Measurements from ENCODE around the gene WFDC1. TPM values are rescaled to one million over a fixed set of nuclear protein-coding genes. Genes with fewer than 3 reads are reported as not detected.

WFDC1 gene
- total RNA-seq, 2 experiments from 2014 or later = not detected

GRCh38 chr16:84295203-84295860 is 654 bp downstream of the WFDC1 start:
- CTCF ChIA-PET = no interaction called here
- DNase-seq = no peak
- Mint-ChIP-seq H3K36me3 (ENCODE audit: low read depth) (no peaks in the 10 kb centered on the region), H3K4me3 (no peak overlapping the region), H3K4me1 (no peaks in the 10 kb centered on the region), H3K9me3 (no peaks in the 10 kb centered on the region), H3K27ac (no peak overlapping the region), H3K27me3 (peaks cover 40% of the 10 kb centered on the region)
- POLR2A ChIA-PET = no interaction called here

GRCh38 chr16:84298376-84298899 is 3.8 kb downstream of the WFDC1 start:
- ChIA-PET POLR2A (no interaction called here), CTCF (no interaction called here)
- Mint-ChIP-seq H3K9me3 (no peaks in the 10 kb centered on the region), H3K4me3 (no peak overlapping the region), H3K4me1 (no peaks in the 10 kb centered on the region), H3K27me3 (peaks cover 32% of the 10 kb centered on the region), H3K27ac (no peak overlapping the region), H3K36me3 (ENCODE audit: low read depth) (no peaks in the 10 kb centered on the region)
- DNase-seq = no peak

GRCh38 chr16:84299734-84300440 is 5.2 kb downstream of the WFDC1 start:
- CTCF ChIA-PET = interaction anchor here (0.6 kb wide), 1 partner anchor 498 kb away, joined by 3 read pairs; no protein-coding TSS in a partner anchor

DNA sequence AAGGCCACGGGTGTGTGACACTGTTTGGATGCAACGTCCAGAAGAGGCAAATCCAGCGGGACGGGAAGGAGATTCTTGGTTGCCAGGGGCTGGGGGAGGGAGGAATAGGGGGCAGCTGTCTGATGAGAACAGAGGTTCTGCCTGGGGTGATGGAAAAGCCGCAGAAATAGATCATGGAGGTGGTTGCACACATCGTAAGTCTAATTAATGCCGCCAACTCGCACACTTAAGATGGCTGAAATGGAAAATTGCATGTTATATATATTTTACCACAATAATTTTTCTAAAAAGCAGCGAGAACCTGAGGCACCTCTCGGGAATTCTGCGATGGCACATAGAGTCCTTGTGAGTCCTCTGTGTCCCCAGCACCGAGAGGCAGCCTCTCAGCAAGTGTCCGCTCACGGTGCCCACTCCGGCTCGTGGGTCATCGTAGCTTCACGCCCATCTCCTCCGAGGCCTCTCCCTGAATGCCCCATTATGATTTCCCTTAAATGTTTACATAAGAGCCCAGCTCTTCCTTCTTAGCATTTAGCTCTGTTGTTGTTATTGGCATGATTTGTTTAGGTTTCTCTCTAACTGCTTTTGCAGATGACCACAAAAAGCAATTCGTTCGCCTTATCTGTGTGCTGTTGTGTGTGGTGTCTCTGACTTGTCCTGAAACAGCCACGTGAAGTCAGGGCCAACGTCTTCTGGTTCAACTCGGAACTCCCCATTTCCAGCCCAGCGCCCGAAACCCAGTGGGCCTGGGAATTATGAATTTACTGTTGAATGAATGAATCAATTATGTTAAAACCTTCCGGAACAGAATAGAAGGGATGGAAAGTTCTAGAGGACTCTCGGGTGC is 7.7 kb downstream of the WFDC1 start:
- no peak for DNase-seq
- no peaks in the 10 kb centered on the region for H3K36me3 Mint-ChIP-seq (ENCODE audit: low read depth)
- CTCF ChIA-PET = no interaction called here
- no peak overlapping the region for H3K27ac Mint-ChIP-seq
- POLR2A ChIA-PET = no interaction called here
- H3K4me3 Mint-ChIP-seq = no peak overlapping the region
- H3K4me1 Mint-ChIP-seq = no peaks in the 10 kb centered on the region
- H3K27me3 Mint-ChIP-seq = no peaks in the 10 kb centered on the region
- no peaks in the 10 kb centered on the region for H3K9me3 Mint-ChIP-seq

More at GRCh38 chr16:84299734-84300440, 5.2 kb downstream of the WFDC1 start:
- Mint-ChIP-seq H3K4me3 (no peak overlapping the region), H3K9me3 (no peaks in the 10 kb centered on the region), H3K27me3 (peaks cover 18% of the 10 kb centered on the region), H3K36me3 (ENCODE audit: low read depth) (no peaks in the 10 kb centered on the region), H3K27ac (no peak overlapping the region), H3K4me1 (no peaks in the 10 kb centered on the region)
- DNase-seq = no peak
- POLR2A ChIA-PET = no interaction called here

DNA sequence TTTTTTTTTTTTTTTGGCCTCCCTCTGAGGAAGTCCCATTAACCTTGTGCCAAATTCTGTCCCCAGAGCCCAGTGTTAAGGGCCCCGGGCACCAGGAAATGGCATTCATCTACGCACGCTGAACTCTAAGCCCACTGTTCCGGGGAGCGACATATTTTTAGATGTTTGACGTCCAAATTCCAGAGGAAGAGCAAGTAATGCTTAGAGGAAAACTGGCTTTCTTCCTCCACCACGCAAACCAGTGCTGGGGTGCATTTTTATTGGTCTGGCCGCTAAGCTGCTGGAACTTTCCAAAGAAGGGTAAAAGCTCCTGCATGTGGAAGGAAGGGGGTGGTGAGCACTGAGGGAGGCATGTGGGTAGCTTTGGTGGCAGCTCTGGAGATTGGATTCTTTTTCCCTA is 8.3 kb downstream of the WFDC1 start:
- no peaks in the 10 kb centered on the region for H3K9me3 Mint-ChIP-seq
- H3K36me3 Mint-ChIP-seq (ENCODE audit: low read depth) = no peaks in the 10 kb centered on the region
- H3K4me1 Mint-ChIP-seq = no peaks in the 10 kb centered on the region
- CTCF ChIA-PET = no interaction called here
- H3K4me3 Mint-ChIP-seq = no peak overlapping the region
- DNase-seq = no peak
- POLR2A ChIA-PET = no interaction called here
- H3K27ac Mint-ChIP-seq = no peak overlapping the region
- H3K27me3 Mint-ChIP-seq = no peaks in the 10 kb centered on the region

- Mint-ChIP-seq H3K27ac (no peak overlapping the region), H3K9me3 (no peaks in the 10 kb centered on the region), H3K4me3 (no peak overlapping the region), H3K4me1 (no peaks in the 10 kb centered on the region), H3K36me3 (ENCODE audit: low read depth) (no peaks in the 10 kb centered on the region), H3K27me3 (no peaks in the 10 kb centered on the region)
- no peak for DNase-seq
- ChIA-PET POLR2A (no interaction called here), CTCF (no interaction called here)
These were observed 8.8 kb downstream of the WFDC1 start for GRCh38 chr16:84303516-84303915.

GRCh38 chr16:84306564-84306963 is 11.9 kb downstream of the WFDC1 start:
- H3K27me3 Mint-ChIP-seq = no peaks in the 10 kb centered on the region
- DNase-seq = no peak
- H3K4me3 Mint-ChIP-seq = no peak overlapping the region
- H3K9me3 Mint-ChIP-seq = no peaks in the 10 kb centered on the region
- ChIA-PET POLR2A (no interaction called here), CTCF (no interaction called here)
- no peaks in the 10 kb centered on the region for H3K4me1 Mint-ChIP-seq
- no peaks in the 10 kb centered on the region for H3K36me3 Mint-ChIP-seq (ENCODE audit: low read depth)
- no peak overlapping the region for H3K27ac Mint-ChIP-seq

DNA sequence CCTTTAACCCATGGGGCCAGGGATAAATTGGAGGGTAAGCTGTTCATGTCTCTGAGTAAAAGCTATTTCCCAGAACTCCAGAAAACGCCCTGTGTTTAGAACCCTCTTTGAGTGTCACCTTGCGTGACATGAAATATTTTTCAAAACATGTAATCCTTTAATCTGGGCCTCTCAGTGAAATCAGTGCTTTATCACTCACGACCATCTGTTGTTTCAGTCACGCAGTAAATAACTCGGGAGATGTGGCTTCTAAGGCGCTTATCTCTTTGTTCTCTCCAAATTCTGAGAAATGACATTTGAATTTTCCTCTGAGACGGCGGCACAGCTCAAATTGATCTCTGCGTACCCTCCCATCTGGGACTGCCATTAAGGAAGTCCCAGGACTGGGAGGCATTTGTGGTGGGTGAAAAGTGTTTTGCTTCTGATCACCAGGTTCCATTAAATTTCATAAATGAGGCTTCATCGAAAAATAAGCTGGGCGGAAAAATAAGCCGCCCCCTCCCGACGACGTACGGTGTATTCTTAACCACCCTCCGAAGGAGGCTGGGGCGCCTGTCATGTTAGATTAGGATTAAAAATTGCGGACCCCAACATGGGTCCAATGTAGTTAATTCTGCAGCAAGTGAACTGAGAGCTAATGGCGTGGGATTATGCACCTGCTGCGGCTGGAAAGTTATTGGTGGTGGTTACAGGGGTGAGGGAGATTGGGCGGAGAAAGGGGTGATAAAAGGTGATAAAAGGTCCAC is 12.7 kb downstream of the WFDC1 start:
- Mint-ChIP-seq H3K4me1 (no peaks in the 10 kb centered on the region), H3K4me3 (no peak overlapping the region), H3K36me3 (ENCODE audit: low read depth) (no peaks in the 10 kb centered on the region), H3K9me3 (no peaks in the 10 kb centered on the region), H3K27me3 (peaks cover 4% of the 10 kb centered on the region), H3K27ac (no peak overlapping the region)
- CTCF ChIA-PET = interaction anchor here (0.6 to 1.3 kb wide), 2 partner anchors 11 to 627 kb away, joined by 3 to 4 read pairs; no protein-coding TSS in a partner anchor
- no peak for DNase-seq
- POLR2A ChIA-PET = no interaction called here

- Mint-ChIP-seq H3K27me3 (peaks cover 8% of the 10 kb centered on the region), H3K9me3 (no peaks in the 10 kb centered on the region), H3K27ac (no peak overlapping the region), H3K36me3 (ENCODE audit: low read depth) (no peaks in the 10 kb centered on the region), H3K4me1 (no peaks in the 10 kb centered on the region), H3K4me3 (no peak overlapping the region)
- ChIA-PET CTCF (interaction anchor here (0.6 to 1.3 kb wide), 2 partner anchors 12 to 626 kb away, joined by 3 to 4 read pairs; no protein-coding TSS in a partner anchor), POLR2A (no interaction called here)
- DNase-seq = no peak
These were observed 13.4 kb downstream of the WFDC1 start for GRCh38 chr16:84308120-84308519.

GRCh38 chr16:84310642-84311041 is 16.0 kb downstream of the WFDC1 start:
- no peak for DNase-seq
- CTCF ChIA-PET = no interaction called here
- Mint-ChIP-seq H3K27me3 (peaks cover 18% of the 10 kb centered on the region), H3K36me3 (ENCODE audit: low read depth) (no peaks in the 10 kb centered on the region), H3K27ac (no peak overlapping the region), H3K9me3 (no peaks in the 10 kb centered on the region), H3K4me3 (no peak overlapping the region), H3K4me1 (no peaks in the 10 kb centered on the region)
- POLR2A ChIA-PET = no interaction called here

GRCh38 chr16:84312783-84313382 is 18.2 kb downstream of the WFDC1 start:
- no peak for DNase-seq
- H3K4me1 Mint-ChIP-seq = no peaks in the 10 kb centered on the region
- no peaks in the 10 kb centered on the region for H3K36me3 Mint-ChIP-seq (ENCODE audit: low read depth)
- POLR2A ChIA-PET = no interaction called here
- H3K4me3 Mint-ChIP-seq = no peak overlapping the region
- CTCF ChIA-PET = interaction anchor here (1.1 kb wide), 1 partner anchor 36 kb away, joined by 3 read pairs; no protein-coding TSS in a partner anchor
- no peak overlapping the region for H3K27ac Mint-ChIP-seq
- H3K27me3 Mint-ChIP-seq = peaks cover 18% of the 10 kb centered on the region
- peaks cover 2% of the 10 kb centered on the region for H3K9me3 Mint-ChIP-seq

GRCh38 chr16:84313921-84314320 is 19.2 kb downstream of the WFDC1 start:
- ChIA-PET CTCF (interaction anchor here (1.1 kb wide), 1 partner anchor 37 kb away, joined by 3 read pairs; no protein-coding TSS in a partner anchor), POLR2A (no interaction called here)
- Mint-ChIP-seq H3K27me3 (peaks cover 18% of the 10 kb centered on the region), H3K27ac (no peak overlapping the region), H3K9me3 (peaks cover 6% of the 10 kb centered on the region), H3K4me1 (no peaks in the 10 kb centered on the region), H3K4me3 (no peak overlapping the region), H3K36me3 (ENCODE audit: low read depth) (no peaks in the 10 kb centered on the region)
- DNase-seq = no peak

Data from activated CD4-positive, alpha-beta T cell treated with anti-CD3 and anti-CD28 coated beads, Interleukin-2, amount 10 ng/mL, durations not matched to agents 7 days and 5 days (primary cell).